Breast epithelium (tissue), 4 donors: ENCODE results near the gene SHANK2. TPM values are rescaled to one million over a fixed set of nuclear protein-coding genes. Genes with fewer than 3 reads are reported as not detected.
A peak's percentile ranks its signal among the peaks of the same experiment; 100 is the strongest.

Experiments
- DNase-seq, 2 donors: peaks; one replicate each; pipeline ENCODE4 v3.0.0-alpha.2; 2019; ENCODE audit warnings: low spot score in 2 of 2
- H3K27ac ChIP-seq, 2 donors: fragments of 200-600 bp; sonication (generic) in 1 of 2; one replicate each; pipeline ENCODE4 v1.5.1; 2016 to 2019; ENCODE audit warnings: mild to moderate bottlenecking in 1 of 2
- H3K27me3 ChIP-seq, 2 donors: fragments of 200-600 bp; sonication (generic) in 1 of 2; one replicate each; pipeline versions ENCODE4 v1.5.1 to v1.6.0; 2017 to 2019; ENCODE audit warnings: control low read depth in 1 of 2, mild to moderate bottlenecking in 1 of 2
- H3K36me3 ChIP-seq: fragments of 200-600 bp; one replicate; pipeline ENCODE4 v1.5.1; 2019
- H3K4me1 ChIP-seq, 2 donors: fragments of 200-600 bp; sonication (generic); one replicate each; pipeline ENCODE4 v1.5.1; 2016 to 2019; ENCODE audit warnings: control low read depth in 1 of 2
- H3K4me3 ChIP-seq, 3 donors: fragments of 200-600 bp; sonication (generic); 1 replicate in 2 of 3; 2 replicates in 1 of 3; pipeline ENCODE4 v1.5.1; 2016 to 2019; ENCODE audit warnings: mild to moderate bottlenecking in 3 of 3, moderate library complexity in 2 of 3
- H3K9me3 ChIP-seq, 2 donors: fragments of 200-600 bp; sonication (generic) in 1 of 2; one replicate each; pipeline ENCODE4 v1.5.1; 2016 to 2019; ENCODE audit warnings: control low read depth in 1 of 2
- POLR2A ChIP-seq: fragments of 450-650 bp; IDR thresholded peaks from one replicate; pipeline ENCODE4 v1.6.1; 2016; ENCODE audit warnings: antibody characterized with exemption, mild to moderate bottlenecking, moderate library complexity
- POLR2AphosphoS5 ChIP-seq, 3 donors: sonication (generic); formaldehyde crosslinking; IDR thresholded peaks; one replicate each; pipeline ENCODE4 v1.6.1; 2017; ENCODE audit warnings: antibody characterized with exemption in 3 of 3
- intact Hi-C: fragments of 100-400 bp; cut with DNase I; formaldehyde crosslinking; loops from one replicate; pipeline ENCODE4 v1.15.1; 2023; ENCODE audit warnings: low total_unique reads
- total RNA-seq, 3 donors: library from RNA; depleted of rRNA; stranded (reverse); fragments of >200 nt; gene quantifications; one replicate each; pipeline ENCODE4 v1.1.0, GENCODE V29; 2016
- TF ChIP-seq, protein P1 (sequence below), 3 donors: fragments of 450-650 bp; IDR thresholded peaks; one replicate each; pipeline ENCODE4 v1.5.1; 2016 to 2017; ENCODE audit warnings: antibody characterized with exemption in 3 of 3, mild to moderate bottlenecking in 3 of 3, moderate library complexity in 3 of 3

SHANK2 gene
- total RNA-seq, 3 donors from 2014 or later, result 1.3 to 38.8 (median 33.1) TPM

GRCh38 chr11:71209181-71209580, 43.2 kb downstream of the SHANK2 start:
- Histone ChIP-seq H3K27ac (no peak overlapping the region), H3K27me3 (no peaks in the 10 kb centered on the region), H3K4me1 (no peaks in the 10 kb centered on the region), H3K4me3 (no peak overlapping the region), H3K9me3 (no peaks in the 10 kb centered on the region), H3K36me3 (no peaks in the 10 kb centered on the region)
- peak in 1 of 2 donors; percentile 33 for DNase-seq
- TF ChIP-seq, protein P1, sequence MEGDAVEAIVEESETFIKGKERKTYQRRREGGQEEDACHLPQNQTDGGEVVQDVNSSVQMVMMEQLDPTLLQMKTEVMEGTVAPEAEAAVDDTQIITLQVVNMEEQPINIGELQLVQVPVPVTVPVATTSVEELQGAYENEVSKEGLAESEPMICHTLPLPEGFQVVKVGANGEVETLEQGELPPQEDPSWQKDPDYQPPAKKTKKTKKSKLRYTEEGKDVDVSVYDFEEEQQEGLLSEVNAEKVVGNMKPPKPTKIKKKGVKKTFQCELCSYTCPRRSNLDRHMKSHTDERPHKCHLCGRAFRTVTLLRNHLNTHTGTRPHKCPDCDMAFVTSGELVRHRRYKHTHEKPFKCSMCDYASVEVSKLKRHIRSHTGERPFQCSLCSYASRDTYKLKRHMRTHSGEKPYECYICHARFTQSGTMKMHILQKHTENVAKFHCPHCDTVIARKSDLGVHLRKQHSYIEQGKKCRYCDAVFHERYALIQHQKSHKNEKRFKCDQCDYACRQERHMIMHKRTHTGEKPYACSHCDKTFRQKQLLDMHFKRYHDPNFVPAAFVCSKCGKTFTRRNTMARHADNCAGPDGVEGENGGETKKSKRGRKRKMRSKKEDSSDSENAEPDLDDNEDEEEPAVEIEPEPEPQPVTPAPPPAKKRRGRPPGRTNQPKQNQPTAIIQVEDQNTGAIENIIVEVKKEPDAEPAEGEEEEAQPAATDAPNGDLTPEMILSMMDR (IDR thresholded peaks at IDR 0.05), result no peak
- TF ChIP-seq POLR2AphosphoS5 (IDR thresholded peaks at IDR 0.05) (no peak), POLR2A (no peak)
- intact Hi-C loops, result no loop called here

GRCh38 chr11:71208011-71208774, 44.2 kb downstream of the SHANK2 start:
- peak overlapping the region in 1 of 2 donors; percentile 1 for H3K27ac ChIP-seq
- peak in 1 of 2 donors; percentile 7 for DNase-seq
- H3K9me3 ChIP-seq, result no peaks in the 10 kb centered on the region
- no peak for TF ChIP-seq POLR2A
- TF ChIP-seq, protein P1 (IDR thresholded peaks at IDR 0.05), result no peak
- TF ChIP-seq POLR2AphosphoS5 (IDR thresholded peaks at IDR 0.05), result no peak
- H3K4me3 ChIP-seq, result no peak overlapping the region
- H3K36me3 ChIP-seq, result no peaks in the 10 kb centered on the region
- no peaks in the 10 kb centered on the region for H3K27me3 ChIP-seq
- intact Hi-C loops, result no loop called here
- no peaks in the 10 kb centered on the region for H3K4me1 ChIP-seq

DNA sequence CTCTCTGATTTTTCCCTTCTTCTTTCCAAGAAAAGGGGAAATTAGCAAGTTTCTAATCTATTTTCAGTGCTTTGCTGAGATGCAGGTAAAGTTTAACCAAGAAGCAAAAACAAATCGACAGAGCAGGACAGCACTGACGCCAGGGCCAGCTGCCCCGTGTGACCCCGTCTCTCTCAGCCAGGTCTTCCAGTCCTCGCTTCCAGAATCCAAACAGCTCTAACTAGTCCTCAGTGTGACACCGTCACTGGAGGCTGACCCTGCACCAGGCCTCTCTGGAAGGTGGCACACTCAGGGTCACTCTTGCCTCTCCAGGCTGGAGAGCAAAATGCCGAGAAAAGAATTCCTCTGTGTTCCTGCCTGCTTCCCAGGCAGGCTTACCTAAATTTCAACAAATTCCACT, 44.8 kb downstream of the SHANK2 start:
- Histone ChIP-seq H3K4me1 (no peaks in the 10 kb centered on the region), H3K36me3 (no peaks in the 10 kb centered on the region), H3K9me3 (no peaks in the 10 kb centered on the region), H3K27ac (peak overlapping the region in 1 of 2 donors; percentile 40), H3K27me3 (no peaks in the 10 kb centered on the region), H3K4me3 (no peak overlapping the region)
- DNase-seq, result peak in 1 of 2 donors; percentile 50
- TF ChIP-seq POLR2A (no peak), POLR2AphosphoS5 (IDR thresholded peaks at IDR 0.05) (no peak)
- TF ChIP-seq, protein P1 (IDR thresholded peaks at IDR 0.05), result no peak
- intact Hi-C loops, result no loop called here

DNA sequence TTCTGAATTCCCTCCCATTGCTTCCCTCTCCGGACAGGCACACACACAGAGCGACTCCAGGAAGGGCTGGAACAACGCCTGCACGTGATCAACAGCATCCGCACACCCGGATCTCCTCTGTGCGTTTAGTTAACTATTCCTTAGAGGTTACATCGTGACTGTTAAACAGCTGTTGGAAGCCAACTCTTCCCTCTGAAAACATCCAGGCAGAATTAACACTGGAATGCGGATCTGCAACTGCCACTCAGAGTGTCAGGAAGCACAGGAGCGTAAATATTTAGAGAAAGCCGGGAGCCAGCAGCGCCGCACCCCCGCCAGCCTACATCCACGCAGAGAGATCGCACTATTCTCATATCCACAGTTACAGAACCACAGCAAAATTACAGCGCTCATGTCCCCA, 46.2 kb downstream of the SHANK2 start:
- intact Hi-C loops, result no loop called here
- H3K27me3 ChIP-seq, result no peaks in the 10 kb centered on the region
- H3K9me3 ChIP-seq, result no peaks in the 10 kb centered on the region
- TF ChIP-seq, protein P1 (IDR thresholded peaks at IDR 0.05), result no peak
- no peak for TF ChIP-seq POLR2A
- peak; percentile 47 to 54 for DNase-seq
- H3K4me1 ChIP-seq, result no peaks in the 10 kb centered on the region
- H3K4me3 ChIP-seq, result peak overlapping the region in 2 of 3 donors; percentile 8 to 33
- H3K36me3 ChIP-seq, result no peaks in the 10 kb centered on the region
- peak overlapping the region; percentile 63 to 64 for H3K27ac ChIP-seq
